C4-2B (cell line): ENCODE data around the gene TRIM17.

Source experiments
- ZFX ChIP-seq: fragments of 450-650 bp; IDR thresholded peaks from 2 replicates; pipeline ENCODE4 v1.6.1; 2017
- TF ChIP-seq, protein P1 (sequence below): fragments of 450-650 bp; conservative IDR thresholded peaks from 2 replicates; pipeline ENCODE4 v1.5.1; 2017; ENCODE audit warnings: mild to moderate bottlenecking

DNA sequence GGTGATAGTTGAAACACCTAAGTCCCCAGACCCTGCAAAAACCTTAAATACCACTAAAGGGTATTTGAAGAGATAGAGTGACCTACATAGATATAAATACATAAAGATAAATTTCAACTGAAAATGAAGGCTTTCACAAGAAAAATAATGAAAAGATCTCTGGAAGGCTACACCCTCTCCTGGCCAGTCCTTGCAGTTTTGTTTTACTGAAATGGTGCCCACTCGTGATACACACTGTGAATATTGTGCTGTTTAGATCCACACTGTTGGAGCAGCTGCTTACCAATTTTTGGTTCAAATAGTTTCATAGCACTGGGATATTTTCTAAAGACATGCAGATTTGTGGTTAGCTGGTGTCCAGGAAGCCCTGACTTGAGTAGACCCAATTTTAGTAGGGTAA lies 39.1 kb upstream of the TRIM17 start:
- TF ChIP-seq, protein P1, sequence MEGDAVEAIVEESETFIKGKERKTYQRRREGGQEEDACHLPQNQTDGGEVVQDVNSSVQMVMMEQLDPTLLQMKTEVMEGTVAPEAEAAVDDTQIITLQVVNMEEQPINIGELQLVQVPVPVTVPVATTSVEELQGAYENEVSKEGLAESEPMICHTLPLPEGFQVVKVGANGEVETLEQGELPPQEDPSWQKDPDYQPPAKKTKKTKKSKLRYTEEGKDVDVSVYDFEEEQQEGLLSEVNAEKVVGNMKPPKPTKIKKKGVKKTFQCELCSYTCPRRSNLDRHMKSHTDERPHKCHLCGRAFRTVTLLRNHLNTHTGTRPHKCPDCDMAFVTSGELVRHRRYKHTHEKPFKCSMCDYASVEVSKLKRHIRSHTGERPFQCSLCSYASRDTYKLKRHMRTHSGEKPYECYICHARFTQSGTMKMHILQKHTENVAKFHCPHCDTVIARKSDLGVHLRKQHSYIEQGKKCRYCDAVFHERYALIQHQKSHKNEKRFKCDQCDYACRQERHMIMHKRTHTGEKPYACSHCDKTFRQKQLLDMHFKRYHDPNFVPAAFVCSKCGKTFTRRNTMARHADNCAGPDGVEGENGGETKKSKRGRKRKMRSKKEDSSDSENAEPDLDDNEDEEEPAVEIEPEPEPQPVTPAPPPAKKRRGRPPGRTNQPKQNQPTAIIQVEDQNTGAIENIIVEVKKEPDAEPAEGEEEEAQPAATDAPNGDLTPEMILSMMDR = no peak; the same call in 1 of the 2 replicates
- no peak for TF ChIP-seq ZFX
